ENCODE results near the gene MBOAT2.
"Not testable (repeated sequence)": the region's sequence is repeated elsewhere in the genome, so short reads cannot be mapped to it uniquely, and the experiment has no call there.

MBOAT2 gene

DNA sequence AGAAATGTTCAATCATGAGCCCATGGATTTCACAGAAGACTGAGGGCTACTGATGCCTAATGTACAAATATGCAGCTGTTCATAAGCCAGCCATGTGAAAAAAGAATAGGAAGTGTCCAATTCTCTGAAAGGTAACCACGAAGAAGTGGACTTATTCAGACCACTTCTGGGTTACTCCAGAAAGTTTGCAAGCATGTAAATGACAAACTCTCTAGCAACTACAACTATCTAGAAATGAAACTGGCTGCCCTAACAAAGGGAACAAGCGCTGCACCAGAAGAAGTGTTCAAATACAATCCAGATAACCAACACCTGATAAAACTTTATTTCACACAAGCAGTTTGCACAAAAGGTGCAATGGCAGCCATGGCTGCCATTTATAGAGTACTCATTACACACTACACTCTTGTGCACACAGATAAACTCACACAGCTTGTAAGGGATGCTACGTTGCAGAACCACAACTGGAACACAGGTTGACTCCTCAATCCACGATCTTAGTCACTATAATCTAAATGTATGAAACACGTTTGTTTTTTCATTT lies 13.9 kb downstream of the MBOAT2 start:
- DNase-seq: no peak

DNA sequence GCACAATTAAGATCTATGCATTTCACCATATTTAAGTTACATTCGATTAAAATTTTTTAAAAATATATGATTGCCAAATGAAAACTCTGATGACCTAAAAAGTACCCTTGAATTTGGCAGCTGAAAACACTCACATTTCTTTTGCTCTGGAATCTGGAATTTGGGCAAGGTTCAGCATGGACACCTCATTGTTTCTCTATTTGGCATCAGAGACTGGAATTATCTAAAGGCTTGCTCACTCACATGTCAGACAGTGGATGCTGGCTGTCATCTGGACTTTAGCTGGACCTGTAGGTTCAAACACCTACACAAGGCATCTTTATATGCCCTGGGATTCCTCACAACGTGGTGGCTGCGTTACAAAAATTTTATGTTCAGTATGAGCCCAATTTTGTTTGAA lies 16.1 kb downstream of the MBOAT2 start:
- DNase-seq: no peak

DNA sequence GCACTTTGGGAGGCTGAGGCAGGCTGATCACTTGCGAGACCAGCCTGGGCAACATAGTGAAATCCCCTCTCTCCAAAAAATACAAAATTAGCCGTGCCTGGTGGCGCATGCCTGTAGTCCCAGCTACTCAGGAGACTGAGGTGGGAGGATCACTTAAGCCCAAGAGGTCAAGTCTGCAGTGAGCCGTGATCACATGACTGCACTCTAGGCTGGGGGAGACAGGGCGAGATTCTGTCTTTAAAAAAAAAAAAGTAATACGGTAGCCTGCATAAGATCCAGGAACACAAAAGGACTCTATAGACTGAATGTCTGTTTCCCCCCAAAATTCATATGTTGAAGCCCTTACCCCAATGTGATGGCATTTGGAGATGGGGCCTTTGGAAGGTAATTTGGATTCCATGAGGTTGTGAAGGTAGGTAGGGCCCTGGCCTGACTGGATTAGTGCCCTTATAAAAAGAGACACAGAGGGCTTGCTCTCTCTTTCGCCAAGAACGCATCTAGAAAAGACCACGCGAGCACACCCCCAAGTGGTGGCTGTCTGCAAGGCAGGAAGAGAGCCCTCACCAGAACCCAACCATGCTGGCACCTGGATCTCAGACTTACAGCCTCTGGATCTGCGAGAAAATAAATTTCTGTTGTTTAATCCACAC lies 17.0 kb downstream of the MBOAT2 start:
- DNase-seq: no peak

DNA sequence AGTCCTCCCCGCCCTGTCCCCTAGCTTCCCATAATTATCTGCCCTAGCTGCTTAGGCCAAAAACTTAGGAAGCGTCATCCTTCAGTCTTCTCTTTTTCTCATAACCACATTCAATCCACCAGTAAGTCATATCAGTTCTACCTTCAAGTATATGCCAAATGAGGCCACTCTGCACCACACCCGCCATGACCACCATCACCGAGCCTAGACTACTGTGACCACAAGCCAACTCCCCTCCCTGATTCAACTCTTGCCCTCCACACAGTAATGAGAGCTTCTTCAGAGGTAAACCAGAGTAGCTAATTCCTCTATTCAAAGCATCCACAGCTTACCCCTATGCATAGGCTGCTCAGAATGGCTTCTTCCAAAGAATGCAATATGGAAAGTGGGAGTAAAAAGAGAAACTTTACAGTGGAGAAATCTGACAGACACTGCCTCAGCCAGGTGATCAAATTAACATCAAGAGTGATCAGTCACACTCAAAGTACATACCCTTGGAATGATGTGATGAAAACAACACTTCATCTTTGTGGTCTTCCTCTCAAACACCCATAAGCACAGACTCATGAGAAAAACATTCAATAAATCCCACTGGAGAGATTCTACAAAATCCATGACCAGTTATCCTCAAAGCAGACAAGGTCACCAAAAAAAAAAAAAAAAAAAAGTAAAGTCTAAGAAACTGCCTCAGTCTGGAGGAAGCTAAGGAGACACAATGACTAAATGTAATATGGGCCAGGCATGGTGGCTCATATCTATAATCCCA lies 17.7 kb downstream of the MBOAT2 start:
- no peak for DNase-seq

DNA sequence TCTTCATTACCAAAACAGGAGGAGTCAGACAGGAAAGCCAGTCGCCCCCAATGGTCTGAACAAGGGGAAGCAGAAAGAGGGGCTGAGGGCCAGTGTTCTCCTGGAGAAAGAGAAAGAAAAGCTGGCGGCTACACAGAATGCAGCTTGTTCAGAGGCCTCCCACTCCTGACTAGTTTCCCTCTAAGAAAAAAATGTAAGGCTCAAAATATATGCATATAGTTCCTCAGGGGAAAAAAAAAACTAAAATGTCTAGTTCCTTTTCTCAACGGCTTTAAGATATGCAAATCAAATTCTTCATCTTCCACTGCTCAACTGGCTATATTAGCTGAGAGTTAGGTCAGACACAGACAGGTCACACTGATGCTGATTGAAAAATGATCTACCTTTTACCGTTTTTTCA lies 18.6 kb downstream of the MBOAT2 start:
- DNase-seq: no peak

DNA sequence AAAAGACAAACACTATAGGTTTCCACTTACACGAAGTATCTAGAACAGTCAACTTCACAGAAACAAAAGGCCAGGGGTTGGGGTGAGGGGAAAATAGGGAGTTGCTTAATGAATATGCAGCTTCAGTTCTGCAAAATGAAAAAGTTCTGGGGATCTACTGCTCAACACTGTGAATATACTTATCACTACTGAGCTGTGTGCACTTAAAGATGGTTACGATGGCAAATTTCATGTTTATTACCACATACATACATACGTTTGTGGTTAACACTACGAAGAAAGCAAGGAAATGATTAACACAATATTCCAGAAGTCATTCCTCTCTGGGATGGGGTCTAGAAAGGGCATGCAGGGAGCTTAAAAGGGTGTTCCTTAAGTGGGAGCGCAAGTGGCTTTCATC lies 19.3 kb downstream of the MBOAT2 start:
- DNase-seq: no peak

DNA sequence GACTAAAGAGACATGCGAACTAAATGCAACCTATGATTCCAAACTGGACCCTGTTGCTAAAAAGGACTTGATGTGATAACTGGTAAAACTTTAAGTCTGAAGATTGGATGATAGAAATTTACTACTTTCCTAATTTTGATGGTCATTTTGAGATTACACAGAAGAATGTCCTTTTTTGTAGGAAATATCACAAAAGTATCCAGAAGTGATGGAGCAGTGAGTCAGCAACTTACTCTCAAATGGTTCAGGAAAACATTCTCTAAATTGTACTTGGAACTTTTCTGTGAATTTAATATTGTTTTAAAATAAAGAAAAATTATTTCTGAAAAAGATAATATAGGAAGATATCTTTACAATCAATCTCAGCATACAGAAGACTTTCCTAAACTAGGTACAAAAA lies 19.9 kb downstream of the MBOAT2 start:
- no peak for DNase-seq

DNA sequence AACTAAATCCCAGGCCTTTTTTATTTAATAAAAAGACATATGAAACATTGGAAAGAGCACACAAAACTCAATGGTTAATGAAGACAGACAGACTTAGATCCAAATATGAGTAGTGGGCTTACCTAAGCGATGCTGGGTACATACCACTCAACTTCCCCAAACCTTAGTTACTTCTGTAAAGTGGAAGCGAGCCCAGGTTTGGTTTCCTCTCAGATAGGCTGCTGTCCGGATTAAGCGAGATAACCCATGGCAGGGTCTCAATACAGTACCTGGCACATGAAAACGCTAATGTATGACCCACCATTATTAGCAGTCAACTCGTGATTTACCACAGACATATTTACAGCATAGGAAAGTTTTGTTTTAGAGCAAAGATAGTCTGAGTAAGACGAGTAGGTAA lies 21.6 kb downstream of the MBOAT2 start:
- no peak for DNase-seq

DNA sequence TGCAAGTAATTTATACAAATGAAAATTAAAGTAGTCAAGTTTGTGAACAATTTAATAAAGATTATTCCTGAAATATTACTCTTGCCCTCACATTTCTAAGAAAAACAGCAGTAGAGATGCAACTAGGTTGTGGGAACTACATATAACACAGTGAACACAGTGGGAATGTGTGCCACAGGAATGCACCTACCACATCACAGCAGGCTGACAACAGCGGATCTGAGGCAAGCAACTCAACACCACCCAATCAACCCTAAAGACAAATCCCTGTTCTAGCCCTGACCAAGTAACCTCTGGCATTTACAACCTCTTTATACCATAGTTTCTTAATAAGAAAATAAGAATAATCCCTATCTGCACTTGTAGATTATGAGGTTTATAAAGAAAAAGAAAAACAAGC lies 23.4 kb downstream of the MBOAT2 start:
- DNase-seq: no peak

DNA sequence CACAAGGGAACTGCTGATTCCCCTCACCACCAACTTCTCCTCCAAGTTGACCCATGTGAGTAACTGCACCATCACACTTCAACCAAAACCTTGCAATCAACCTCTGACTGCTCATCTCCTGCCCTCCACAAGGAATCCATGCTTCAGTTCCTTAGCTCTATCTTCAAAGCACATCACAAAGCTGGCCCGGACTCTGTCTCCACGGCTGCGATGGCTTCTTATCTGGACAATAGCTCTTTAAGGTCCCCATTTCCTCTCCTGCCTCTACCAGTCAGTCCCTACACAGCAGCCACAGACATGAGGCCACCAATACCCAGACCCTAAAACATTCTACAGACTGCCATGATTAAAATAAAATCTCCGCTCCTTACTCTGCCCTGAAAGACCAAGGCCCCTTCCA lies 25.7 kb downstream of the MBOAT2 start:
- DNase-seq: no peak

DNA sequence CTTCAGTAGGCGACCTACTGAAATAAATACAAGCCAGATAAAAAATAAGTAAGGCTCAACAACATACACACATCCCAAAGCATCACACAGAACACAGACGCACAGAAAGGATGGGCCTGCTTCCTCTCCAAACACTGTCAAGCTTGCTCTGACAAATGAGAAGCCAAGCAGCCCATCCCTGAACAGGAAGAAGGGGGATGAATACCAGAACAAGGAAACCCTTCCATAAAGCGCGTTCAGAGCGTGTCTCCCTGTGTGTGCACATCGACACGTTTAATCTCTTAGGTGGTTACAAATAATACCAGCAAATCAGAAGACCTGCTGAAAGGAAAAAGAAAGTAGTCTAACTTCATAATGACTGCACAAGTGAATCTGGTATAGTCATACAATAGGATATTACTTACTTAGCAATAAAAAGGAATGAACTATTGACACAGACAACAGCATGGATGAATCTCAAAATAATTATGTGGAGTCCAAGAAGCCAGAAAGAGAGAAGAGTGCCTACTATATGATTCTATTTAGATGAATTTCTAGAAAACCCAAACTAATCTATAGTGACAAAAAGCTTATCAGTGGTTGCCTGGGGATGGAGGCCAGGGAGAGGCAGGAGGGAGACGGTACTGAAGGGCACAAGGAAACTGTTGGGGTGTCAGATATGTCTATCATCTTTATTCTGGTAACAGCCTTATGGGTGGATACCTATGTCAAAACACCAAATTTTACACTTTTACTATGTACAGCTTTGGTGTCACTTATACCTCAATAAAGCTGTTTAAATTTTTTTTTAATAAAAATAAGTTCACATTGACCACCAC lies 26.8 kb downstream of the MBOAT2 start:
- DNase-seq: no peak

DNA sequence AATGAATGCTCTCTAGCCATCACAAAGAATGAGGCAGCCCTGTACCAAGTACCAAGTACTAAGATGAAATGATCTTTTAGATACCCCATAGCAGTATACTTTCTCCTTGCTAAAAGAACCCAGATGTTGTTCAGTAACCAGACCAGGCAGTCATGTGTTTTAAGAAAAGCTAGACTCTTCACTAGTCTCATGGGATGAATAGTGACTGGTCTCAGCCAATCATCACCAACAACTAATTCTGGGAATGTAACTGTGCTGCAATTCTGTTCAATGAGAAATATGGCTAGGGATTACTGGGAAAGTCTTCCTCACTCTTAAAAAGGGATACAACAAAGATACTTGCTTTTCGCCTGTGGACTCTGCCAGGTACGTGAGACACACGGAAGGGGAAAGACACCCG lies 29.5 kb downstream of the MBOAT2 start:
- no peak for DNase-seq

DNA sequence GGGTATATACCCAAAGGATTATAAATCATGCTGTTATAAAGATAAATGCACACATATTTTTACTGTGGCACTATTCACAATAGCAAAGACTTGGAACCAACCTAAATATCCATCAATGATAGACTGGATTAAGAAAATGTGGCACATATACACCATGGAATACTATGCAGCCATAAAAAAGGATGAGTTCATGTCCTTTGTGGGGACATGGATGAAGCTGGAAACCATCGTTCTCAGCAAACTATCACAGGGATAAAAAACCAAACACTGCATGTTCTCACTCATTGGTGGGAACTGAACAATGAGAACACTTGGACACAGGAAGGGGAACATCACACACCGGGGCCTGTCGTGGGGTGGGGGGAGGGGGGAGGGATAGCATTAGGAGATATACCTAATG lies 30.5 kb downstream of the MBOAT2 start:
- DNase-seq: not testable (repeated sequence)

DNA sequence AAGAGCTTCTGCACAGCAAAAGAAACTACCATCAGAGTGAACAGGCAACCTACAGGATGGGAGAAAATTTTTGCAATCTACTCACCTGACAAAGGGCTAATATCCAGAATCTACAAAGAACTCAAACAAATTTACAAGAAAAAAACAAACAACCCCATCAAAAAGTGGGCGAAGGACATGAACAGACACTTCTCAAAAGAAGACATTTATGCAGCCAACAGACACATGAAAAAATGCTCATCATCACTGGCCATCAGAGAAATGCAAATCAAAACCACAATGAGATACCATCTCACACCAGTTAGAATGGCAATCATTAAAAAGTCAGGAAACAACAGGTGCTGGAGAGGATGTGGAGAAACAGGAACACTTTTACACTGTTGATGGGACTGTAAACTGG lies 30.9 kb downstream of the MBOAT2 start:
- not testable (repeated sequence) for DNase-seq

DNA sequence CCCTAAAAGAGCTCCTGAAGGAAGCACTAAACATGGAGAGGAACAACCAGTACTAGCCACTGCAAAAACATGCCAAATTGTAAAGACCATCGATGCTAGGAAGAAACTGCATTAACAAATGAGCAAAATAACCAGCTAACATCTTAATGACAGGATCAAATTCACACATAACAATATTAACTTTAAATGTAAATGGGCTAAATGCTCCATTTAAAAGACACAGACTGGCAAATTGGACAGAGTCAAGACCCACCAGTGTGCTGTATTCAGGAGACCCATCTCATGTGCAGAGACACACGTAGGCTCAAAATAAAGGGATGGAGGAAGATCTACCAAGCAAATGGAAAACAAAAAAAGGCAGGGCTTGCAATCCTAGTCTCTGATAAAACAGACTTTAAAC lies 34.1 kb downstream of the MBOAT2 start:
- DNase-seq: not testable (repeated sequence)

DNA sequence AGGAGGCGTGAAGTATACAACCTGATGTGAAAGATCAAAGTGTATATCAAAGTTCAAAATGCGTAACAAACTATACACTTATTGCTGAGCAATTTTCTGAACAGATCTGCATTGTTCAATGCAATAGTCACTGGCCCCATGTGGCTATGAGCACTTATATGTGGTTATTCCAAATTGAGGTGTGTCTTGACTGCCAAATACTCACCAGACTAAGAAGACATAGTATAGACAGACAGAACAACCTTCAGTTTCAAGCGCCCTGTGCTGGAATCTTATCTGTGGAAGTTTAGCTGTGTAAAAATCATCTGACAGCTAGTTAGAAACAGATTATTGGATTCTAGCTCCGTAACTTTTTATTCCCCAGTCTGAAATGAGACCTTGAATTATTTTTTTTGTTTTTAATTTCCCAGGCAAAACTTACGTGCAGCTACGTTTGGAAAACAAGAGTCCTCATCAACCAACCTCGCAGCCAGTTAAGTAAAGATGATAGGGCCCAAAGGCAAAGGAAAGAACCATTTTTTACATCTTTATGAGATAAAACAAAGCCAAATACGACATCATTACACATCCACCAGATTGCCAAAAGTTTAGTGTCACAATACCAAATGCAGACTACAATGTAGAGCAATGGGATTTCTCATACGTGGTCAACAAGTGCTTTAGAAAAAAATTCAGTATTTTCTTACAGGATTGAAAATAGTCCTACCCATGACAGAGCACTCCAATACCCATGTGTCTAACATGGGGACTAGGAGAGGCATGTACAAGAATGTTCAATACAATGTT lies 37.2 kb downstream of the MBOAT2 start:
- no peak for DNase-seq

DNA sequence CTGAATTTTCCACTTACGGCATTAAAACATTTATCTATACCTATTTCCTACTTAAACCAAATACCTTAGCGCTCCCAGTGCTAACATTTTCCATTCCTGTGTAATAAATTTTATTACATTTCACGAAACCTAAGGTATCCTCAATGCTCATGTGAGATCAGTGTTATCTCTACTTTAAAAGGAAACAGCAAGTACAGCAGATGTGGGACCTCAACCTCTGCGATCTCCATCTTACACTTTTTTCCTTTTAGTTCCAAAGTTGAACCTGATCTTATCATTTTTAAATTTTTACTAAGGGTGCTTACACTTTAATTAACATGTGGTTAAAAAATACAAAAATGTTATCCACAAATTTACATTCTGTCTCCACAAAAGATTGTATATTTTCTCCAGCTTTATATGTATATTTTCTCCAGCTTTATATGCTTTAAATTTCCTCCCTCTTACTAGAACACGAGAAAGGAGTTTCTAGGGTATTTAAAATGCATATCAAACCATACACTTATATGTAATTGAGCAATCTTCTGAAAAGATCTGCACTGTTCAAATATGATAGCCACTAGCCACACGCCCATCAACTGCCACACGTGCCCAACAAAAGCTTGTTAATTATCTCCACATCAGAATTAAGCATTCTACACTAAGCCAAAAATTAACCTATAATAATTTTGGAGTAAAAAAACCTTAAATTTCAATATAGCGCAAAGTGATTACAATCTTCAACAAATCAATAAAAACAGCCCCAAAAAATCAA lies 38.1 kb downstream of the MBOAT2 start:
- DNase-seq: no peak

DNA sequence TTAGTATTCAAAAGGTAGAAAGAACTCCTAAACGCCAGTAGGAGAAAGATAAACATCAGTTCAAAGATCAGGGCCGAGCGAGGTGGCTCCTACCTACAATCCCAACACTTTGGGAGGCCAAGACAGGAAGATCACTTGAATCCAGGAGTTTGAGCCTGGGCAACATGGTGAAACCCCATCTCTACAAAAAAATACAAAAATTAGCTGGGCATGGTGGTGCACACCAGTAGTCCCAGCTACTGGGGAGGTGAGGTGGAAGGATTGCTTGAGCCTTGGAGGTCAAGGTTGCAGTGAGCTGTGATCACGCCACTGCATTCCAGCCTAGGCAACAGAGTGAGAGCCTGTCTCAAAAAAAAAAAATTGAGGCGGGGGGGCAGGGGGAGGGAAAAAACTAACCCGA lies 40.6 kb downstream of the MBOAT2 start:
- no peak for DNase-seq

DNA sequence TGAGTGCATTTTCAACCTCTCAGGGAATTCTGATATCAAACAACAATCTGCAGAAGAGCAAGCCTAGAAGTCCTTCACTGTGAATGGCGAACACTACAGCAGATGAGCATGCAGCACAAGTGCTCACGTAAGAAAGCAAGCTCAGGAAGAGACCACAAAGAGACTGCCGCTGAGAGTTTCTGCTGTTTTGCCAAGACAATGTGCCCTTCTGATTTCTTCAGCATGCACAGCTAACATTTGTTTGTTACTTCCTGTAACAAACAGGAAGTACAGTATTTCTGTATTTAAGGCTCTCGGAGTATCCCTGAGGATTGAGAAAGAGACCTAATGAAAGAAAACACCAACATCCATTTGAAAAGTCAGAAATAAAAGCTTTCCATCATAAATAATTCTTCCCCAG lies 45.9 kb downstream of the MBOAT2 start:
- no peak for DNase-seq

DNA sequence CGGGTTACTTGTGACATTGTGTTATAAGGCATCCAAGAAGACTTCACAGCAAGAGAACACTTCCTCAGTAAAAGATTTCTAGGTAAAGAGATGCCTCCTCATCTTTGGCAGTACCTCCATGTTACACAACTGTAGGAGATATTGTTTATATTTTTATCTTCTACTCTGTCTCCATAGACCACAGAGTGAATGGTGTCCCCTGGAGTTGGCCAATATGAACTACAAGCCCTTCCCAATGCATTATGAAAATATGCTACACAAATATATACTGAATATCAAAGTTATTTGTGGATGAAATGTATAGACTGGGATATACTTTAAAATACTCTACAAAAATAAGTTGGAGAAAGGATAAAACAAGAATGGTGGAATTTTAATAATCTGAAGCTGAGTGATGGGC lies 46.7 kb downstream of the MBOAT2 start:
- no peak for DNase-seq

DNA sequence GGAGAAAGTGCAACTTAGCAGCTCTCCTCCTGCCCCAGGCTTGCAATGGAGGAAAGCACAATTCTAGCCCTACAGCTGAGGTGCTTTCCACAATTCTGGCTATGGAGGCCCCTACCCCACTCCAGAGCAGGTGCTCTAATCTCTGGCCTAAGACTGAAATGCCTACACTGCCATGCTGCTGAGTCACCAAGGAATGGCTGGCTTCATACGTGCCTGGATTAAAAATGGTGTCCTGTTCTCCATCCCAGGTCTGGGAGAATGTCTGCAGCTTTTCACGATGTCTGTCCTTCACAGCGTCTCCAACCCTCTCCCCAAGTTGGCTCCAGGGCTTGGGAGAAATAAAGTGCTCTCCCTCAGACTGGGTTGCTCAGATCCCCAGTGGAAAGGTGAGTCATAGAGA lies 48.5 kb downstream of the MBOAT2 start:
- DNase-seq: no peak

DNA sequence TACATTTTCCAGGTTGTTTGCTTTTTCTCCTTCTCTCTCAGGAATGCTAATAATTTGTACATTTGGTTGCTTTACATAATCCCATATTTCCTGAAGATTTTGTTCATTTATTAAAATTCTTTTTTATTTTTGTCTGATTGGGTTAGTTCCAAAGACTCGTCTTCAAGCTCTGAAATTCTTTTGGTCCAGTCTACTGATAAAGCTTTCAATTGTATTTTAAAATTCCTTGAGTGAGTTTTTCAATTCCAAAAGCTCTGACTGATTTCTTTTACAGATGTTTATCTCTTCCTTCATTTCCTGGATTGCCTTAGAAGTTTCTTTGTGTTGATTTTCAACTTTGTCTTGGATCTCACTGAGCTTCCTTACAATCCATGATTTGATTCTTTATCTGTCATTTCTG lies 50.0 kb downstream of the MBOAT2 start:
- no peak for DNase-seq

Data from stimulated activated CD4-positive, alpha-beta T cell treated with anti-CD3 and anti-CD28 coated beads, Interleukin-1b, Interleukin-23, amount 100 ng/mL, for 48 hours (primary cell).